ENCODE results near the gene INAFM2. TPM values are rescaled to one million over a fixed set of nuclear protein-coding genes. Genes with fewer than 3 reads are reported as not detected.

The INAFM2 gene
- total and polyA plus RNA-seq, 12 donors = 19.8 to 63.9 (median 40.9) TPM

DNA sequence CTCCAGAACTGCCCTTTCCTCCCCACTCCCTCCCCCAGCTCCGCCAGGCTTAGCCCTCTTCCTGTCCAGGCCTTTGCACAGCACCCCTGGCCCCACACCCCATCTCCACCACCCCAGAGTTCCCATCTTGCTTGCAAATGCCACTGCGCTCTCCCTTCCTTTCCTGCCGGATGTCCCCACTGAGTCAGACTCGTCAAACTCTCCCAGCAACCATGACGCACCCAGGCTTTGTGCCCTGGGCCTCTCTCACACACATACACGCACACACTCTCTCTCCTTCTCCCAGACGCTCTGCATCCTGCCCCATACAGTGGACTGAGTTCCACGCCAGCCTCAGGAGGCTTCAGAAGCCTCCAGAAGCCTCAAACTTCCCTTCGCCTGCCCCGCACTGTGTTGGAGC is 20.0 kb downstream of the INAFM2 start:
- intact Hi-C loops (cut with DNase I) = loop anchor here in 3 of 10 donors (5.0 kb wide), 1 partner anchor 79 kb away; no protein-coding TSS in a partner anchor
- Histone ChIP-seq H3K27ac (peak overlapping the region; percentile 39 to 99 (median 90)), H3K9me3 (no peaks in the 10 kb centered on the region), H3K36me3 (no peaks in the 10 kb centered on the region), H3K4me3 (no peak overlapping the region), H3K4me1 (peaks cover 33 to 72% (median 61%) of the 10 kb centered on the region in 9 donors), H3K27me3 (no peaks in the 10 kb centered on the region)
- TF ChIP-seq, protein P1, sequence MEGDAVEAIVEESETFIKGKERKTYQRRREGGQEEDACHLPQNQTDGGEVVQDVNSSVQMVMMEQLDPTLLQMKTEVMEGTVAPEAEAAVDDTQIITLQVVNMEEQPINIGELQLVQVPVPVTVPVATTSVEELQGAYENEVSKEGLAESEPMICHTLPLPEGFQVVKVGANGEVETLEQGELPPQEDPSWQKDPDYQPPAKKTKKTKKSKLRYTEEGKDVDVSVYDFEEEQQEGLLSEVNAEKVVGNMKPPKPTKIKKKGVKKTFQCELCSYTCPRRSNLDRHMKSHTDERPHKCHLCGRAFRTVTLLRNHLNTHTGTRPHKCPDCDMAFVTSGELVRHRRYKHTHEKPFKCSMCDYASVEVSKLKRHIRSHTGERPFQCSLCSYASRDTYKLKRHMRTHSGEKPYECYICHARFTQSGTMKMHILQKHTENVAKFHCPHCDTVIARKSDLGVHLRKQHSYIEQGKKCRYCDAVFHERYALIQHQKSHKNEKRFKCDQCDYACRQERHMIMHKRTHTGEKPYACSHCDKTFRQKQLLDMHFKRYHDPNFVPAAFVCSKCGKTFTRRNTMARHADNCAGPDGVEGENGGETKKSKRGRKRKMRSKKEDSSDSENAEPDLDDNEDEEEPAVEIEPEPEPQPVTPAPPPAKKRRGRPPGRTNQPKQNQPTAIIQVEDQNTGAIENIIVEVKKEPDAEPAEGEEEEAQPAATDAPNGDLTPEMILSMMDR (IDR thresholded peaks at IDR 0.05) = no peak
- peak in 1 of 2 donors; percentile 77 for DNase-seq
- WGBS, 2 donors = 58 to 74% methylated on average over 10 of the region's 10 CpGs
- peak in 6 of 8 donors; percentile 3 to 61 (median 8) for ATAC-seq

DNA sequence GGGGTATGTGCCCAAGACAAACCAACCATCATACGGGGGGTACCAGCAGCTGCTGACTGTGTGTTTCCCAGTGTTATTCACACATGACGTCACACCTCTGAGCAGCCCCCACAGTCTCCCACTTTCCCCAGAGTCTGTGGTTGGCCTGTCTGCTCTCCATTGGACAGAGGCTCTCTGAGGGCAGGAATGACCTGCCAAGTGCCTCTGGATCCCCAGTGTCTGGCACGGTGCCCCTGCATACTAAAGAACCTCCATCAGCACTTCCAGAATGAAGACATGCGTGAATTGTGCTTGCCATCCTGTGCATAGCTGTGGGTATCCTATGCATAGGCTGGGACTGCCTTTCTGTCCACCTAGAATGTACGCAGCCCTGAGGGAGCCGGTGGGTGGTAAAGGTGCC is 20.7 kb downstream of the INAFM2 start:
- intact Hi-C loops (cut with DNase I) = loop anchor here in 6 of 10 donors (2.0 to 5.0 kb wide), 4 partner anchors 23 to 79 kb away; no protein-coding TSS in a partner anchor
- ATAC-seq (no peak), DNase-seq (no peak)
- TF ChIP-seq, protein P1 (IDR thresholded peaks at IDR 0.05) = no peak
- Histone ChIP-seq H3K4me1 (peaks cover 28 to 68% (median 55%) of the 10 kb centered on the region in 9 donors), H3K27ac (peak overlapping the region in 8 of 10 donors; percentile 41 to 99 (median 74)), H3K36me3 (no peaks in the 10 kb centered on the region), H3K9me3 (no peaks in the 10 kb centered on the region), H3K4me3 (no peak overlapping the region), H3K27me3 (no peaks in the 10 kb centered on the region)
- 44 to 51% methylated on average over 6 of the region's 6 CpGs for WGBS, 2 donors

DNA sequence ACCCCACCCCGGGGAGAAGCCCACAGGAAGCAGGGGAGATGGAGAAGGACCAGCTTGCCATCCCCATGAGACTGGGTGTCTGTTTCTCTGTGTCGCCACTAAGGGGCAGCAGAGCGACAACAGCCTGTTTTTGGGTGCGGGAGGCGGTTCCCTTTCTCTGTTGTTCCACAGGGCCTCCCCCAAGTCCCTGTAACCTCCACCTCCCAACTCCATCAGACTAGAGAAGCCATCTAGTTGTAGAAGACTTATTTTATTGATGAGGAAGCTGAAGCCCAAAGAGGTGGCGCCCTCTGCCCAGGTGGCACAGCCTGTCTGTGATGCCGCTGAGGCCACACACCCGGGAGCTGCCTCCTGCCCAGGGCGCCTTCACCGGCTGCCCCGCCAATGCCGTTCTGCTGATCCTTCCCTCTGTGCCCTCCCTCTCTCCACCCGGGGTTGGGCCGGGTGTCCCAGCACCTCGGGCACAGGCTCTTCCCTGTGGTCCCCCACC is 21.2 kb downstream of the INAFM2 start:
- H3K27ac ChIP-seq = peak overlapping the region in 5 of 10 donors; percentile 9 to 99 (median 72)

DNA sequence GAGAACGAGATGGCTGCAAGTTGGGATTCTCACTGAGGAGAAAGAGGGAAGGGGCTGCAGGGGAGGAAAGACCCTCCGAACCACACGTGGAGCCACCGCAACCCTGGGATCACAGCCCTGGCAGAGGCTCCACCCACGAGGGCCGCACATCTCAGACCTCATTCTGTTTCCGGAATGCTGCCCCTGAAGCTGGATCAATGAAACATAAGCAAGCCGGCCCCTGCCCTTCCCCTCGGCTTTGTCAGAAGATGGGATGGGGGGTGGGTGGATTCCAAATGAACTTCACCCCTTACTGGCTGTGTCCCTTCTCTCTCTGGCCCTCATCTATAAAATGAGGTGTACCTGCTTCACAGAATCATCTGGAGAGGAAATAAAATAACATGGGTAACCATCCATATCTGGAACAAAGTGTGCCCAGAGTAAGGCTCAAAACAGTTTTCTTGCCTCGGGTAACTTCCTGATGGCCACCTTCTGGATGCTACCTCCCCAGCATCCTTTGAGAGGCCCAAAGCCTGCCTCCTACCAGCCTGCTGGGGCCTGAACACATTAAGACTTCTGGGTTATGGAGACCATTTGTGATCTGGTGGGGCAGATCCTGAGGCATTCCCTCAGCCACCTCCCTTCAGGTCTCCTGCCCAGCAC is 21.9 kb downstream of the INAFM2 start:
- intact Hi-C loops (cut with DNase I) = loop anchor here in 4 of 10 donors (2.0 to 5.0 kb wide), 4 partner anchors 25 to 77 kb away; no protein-coding TSS in a partner anchor
- Histone ChIP-seq H3K27me3 (no peaks in the 10 kb centered on the region), H3K4me1 (peaks cover 17 to 57% (median 43%) of the 10 kb centered on the region in 9 donors), H3K36me3 (no peaks in the 10 kb centered on the region), H3K4me3 (no peak overlapping the region), H3K9me3 (no peaks in the 10 kb centered on the region), H3K27ac (no peak overlapping the region)
- 72 to 74% methylated on average over 10 of the region's 10 CpGs for WGBS, 2 donors
- ATAC-seq (no peak), DNase-seq (no peak)
- TF ChIP-seq, protein P1 (IDR thresholded peaks at IDR 0.05) = no peak

More for the DNA sequence above, 21.2 kb downstream of the INAFM2 start:
- Histone ChIP-seq H3K27me3 (no peaks in the 10 kb centered on the region), H3K9me3 (no peaks in the 10 kb centered on the region), H3K4me3 (no peak overlapping the region), H3K4me1 (peaks cover 24 to 64% (median 50%) of the 10 kb centered on the region in 9 donors), H3K36me3 (no peaks in the 10 kb centered on the region)
- intact Hi-C loops (cut with DNase I) = loop anchor here in 7 of 10 donors (2.0 to 5.0 kb wide), 4 partner anchors 24 to 78 kb away; no protein-coding TSS in a partner anchor
- 48 to 49% methylated on average over 15 of the region's 15 CpGs for whole genome bisulfite sequencing, 2 donors
- DNase-seq = peak; percentile 61 to 68
- TF ChIP-seq, protein P1 (IDR thresholded peaks at IDR 0.05) = peak; percentile 58 to 85 (median 82)
- peak in 1 of 8 donors; percentile 18 for ATAC-seq

All from heart right ventricle (tissue), 16 donors.